ENCODE results near the gene SLN.

Gene SLN

GRCh38 chr11:107751082-107751481, 39.2 kb upstream of the SLN start:
- no peaks in the 10 kb centered on the region for H3K36me3 ChIP-seq
- TF ChIP-seq CTCF (IDR thresholded peaks at IDR 0.05; ENCODE audit: low read depth, low read length) = no peak
- no peaks in the 10 kb centered on the region for H3K9me3 ChIP-seq
- no peak for DNase-seq
- peaks cover 10% of the 10 kb centered on the region for H3K27me3 ChIP-seq
- no peak overlapping the region for H3K4me3 ChIP-seq (ENCODE audit: low read depth, low read length)
- no peaks in the 10 kb centered on the region for H3K4me1 ChIP-seq

GRCh38 chr11:107750313-107750712, 38.5 kb upstream of the SLN start:
- H3K36me3 ChIP-seq = no peaks in the 10 kb centered on the region
- no peak for DNase-seq
- H3K9me3 ChIP-seq = no peaks in the 10 kb centered on the region
- H3K4me1 ChIP-seq = no peaks in the 10 kb centered on the region
- TF ChIP-seq CTCF (IDR thresholded peaks at IDR 0.05; ENCODE audit: low read depth, low read length) = no peak
- peaks cover 10% of the 10 kb centered on the region for H3K27me3 ChIP-seq
- H3K4me3 ChIP-seq (ENCODE audit: low read depth, low read length) = no peak overlapping the region

GRCh38 chr11:107747622-107748021, 35.8 kb upstream of the SLN start:
- peaks cover 16% of the 10 kb centered on the region for H3K27me3 ChIP-seq
- no peaks in the 10 kb centered on the region for H3K4me1 ChIP-seq
- H3K4me3 ChIP-seq (ENCODE audit: low read depth, low read length) = no peak overlapping the region
- no peaks in the 10 kb centered on the region for H3K36me3 ChIP-seq
- no peaks in the 10 kb centered on the region for H3K9me3 ChIP-seq
- DNase-seq = no peak
- no peak for TF ChIP-seq CTCF (IDR thresholded peaks at IDR 0.05; ENCODE audit: low read depth, low read length)

DNA sequence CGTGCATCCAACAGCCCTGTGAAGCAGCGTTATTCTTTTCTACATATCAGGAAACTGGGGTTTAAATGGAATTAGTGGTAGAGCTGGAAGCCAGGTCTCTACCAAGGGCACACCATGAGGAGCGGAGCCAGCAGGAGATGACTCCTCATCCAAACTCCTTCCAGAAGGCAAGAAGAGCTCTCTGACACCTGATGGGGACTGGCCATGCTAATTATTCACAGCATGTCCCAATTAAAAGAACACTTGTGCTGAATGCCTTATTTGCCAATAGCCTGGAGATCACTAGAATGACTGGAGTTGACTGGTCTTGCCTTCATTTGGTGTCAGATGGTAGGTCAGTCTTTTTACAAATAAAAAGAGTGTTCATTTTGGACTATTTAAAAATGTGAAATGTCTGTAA, 32.9 kb upstream of the SLN start:
- H3K36me3 ChIP-seq = no peaks in the 10 kb centered on the region
- no peak overlapping the region for H3K4me3 ChIP-seq (ENCODE audit: low read depth, low read length)
- no peak for TF ChIP-seq CTCF (IDR thresholded peaks at IDR 0.05; ENCODE audit: low read depth, low read length)
- H3K4me1 ChIP-seq = no peaks in the 10 kb centered on the region
- H3K9me3 ChIP-seq = no peaks in the 10 kb centered on the region
- DNase-seq = no peak
- H3K27me3 ChIP-seq = peaks cover 9% of the 10 kb centered on the region; the same call in 1 of the 2 replicates

GRCh38 chr11:107743191-107743590, 31.3 kb upstream of the SLN start:
- Histone ChIP-seq H3K4me1 (no peaks in the 10 kb centered on the region), H3K27me3 (peaks cover 14% of the 10 kb centered on the region), H3K36me3 (no peaks in the 10 kb centered on the region), H3K4me3 (ENCODE audit: low read depth, low read length) (no peak overlapping the region), H3K9me3 (no peaks in the 10 kb centered on the region)
- no peak for TF ChIP-seq CTCF (IDR thresholded peaks at IDR 0.05; ENCODE audit: low read depth, low read length)
- no peak for DNase-seq

DNA sequence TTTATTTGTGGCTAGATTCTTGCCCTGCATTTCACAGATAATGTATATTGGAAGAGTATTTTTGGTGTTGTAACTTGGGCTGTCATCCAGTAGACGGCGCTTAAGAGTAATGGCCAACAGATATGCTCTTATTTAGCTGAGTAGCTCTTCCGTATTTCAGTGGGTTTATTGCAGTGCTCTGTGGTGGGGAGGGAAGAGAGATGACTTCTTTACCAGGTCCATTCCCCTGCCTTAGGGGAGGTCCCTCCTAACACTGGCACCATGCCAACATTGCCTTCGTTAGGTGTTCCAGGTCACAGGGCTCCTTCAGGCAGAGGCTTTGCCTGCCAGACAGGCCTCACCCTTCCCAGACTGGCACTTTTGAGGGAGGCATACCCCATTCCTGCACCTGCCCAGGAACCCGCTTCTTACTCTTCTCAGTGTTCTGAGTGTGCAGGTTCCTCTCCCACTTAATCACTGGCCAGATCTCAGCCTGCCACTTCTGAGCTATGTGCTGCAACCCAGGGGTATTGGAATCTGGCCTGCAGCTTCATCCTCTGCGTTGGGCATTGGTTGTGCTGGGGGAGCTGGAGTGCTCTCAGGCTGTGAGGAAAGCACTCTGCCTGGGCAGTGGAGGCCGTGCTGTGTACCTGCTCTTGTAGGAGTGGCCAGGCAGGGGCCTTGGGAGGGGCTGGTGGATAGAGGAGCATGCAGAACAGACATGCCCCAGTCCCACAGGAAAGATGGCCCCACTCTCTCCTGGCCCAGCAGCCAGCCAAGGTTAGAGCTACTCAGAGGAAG, 29.4 kb upstream of the SLN start:
- H3K27me3 ChIP-seq = peaks cover 14% of the 10 kb centered on the region
- peak; percentile 18 for DNase-seq
- H3K36me3 ChIP-seq = no peaks in the 10 kb centered on the region
- TF ChIP-seq CTCF (IDR thresholded peaks at IDR 0.05; ENCODE audit: low read depth, low read length) = peak; percentile 89
- no peaks in the 10 kb centered on the region for H3K9me3 ChIP-seq
- no peaks in the 10 kb centered on the region for H3K4me1 ChIP-seq
- H3K4me3 ChIP-seq (ENCODE audit: low read depth, low read length) = no peak overlapping the region
